Fibroblast of lung (primary cell): ENCODE results near the gene VDAC2.

ENCODE experiments used
- EZH2 ChIP-seq: IDR thresholded peaks from 2 replicates; pipeline ENCODE4 v1.5.1; 2012; ENCODE audit warnings: low read length, control low read depth, mild to moderate bottlenecking; ENCODE audit errors: missing control alignments
- TF ChIP-seq, protein P1 (sequence below), 2 donors: IDR thresholded peaks in 1 of 2; conservative IDR thresholded peaks in 1 of 2; 1 replicate in 1 of 2; 2 replicates in 1 of 2; pipeline ENCODE4 v1.5.1; 2011 to 2012; ENCODE audit warnings: low read length in 2 of 2, control low read depth in 1 of 2, inconsistent platforms in 1 of 2, low read depth in 1 of 2, mild to moderate bottlenecking in 1 of 2

DNA sequence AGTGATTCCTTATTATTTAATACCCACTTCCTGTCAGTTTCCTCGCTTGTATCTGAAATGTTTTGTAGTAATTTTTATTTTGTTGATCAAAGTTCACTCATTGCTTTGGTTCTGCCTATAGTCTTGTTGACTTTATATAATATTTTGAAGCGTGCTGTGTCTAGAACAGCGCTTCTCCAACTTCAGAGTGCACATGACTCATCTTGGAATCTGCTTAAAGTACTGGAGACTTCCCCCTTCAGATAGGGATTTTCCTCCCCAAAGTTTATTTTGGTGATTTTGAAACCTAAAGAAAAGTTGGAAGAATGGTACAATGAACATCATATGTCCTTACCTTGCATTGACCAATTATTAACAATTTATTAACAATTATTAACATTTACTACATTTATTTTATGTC lies 19.4 kb downstream of the VDAC2 start:
- TF ChIP-seq, protein P1, sequence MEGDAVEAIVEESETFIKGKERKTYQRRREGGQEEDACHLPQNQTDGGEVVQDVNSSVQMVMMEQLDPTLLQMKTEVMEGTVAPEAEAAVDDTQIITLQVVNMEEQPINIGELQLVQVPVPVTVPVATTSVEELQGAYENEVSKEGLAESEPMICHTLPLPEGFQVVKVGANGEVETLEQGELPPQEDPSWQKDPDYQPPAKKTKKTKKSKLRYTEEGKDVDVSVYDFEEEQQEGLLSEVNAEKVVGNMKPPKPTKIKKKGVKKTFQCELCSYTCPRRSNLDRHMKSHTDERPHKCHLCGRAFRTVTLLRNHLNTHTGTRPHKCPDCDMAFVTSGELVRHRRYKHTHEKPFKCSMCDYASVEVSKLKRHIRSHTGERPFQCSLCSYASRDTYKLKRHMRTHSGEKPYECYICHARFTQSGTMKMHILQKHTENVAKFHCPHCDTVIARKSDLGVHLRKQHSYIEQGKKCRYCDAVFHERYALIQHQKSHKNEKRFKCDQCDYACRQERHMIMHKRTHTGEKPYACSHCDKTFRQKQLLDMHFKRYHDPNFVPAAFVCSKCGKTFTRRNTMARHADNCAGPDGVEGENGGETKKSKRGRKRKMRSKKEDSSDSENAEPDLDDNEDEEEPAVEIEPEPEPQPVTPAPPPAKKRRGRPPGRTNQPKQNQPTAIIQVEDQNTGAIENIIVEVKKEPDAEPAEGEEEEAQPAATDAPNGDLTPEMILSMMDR (conservative IDR thresholded peaks at IDR 0.05 in 1 of 2, IDR thresholded peaks at IDR 0.05 in 1 of 2; ENCODE audit: low read depth in 1 of 2, low read length in 2 of 2) = no peak
- no peak for TF ChIP-seq EZH2
